Psoas muscle (tissue), 8 donors: ENCODE measurements around the gene ZNF783. TPM values are rescaled to one million over a fixed set of nuclear protein-coding genes. Genes with fewer than 3 reads are reported as not detected.

ENCODE experiments used
- ATAC-seq, 4 donors: fragments of 200-7000 bp; cut with Tn5 transposase; one replicate each; pipeline ENCODE4 v1.9.1; 2020; ENCODE audit warnings: moderate library complexity in 3 of 4, mild to moderate bottlenecking in 2 of 4
- DNase-seq, 2 donors: peaks; one replicate each; pipeline ENCODE4 v3.0.0-alpha.2; 2020
- H3K27ac ChIP-seq: fragments of 200-600 bp; one replicate; pipeline ENCODE4 v1.8.0; 2022
- H3K27me3 ChIP-seq, 3 donors: fragments of 200-600 bp in 1 of 3; one replicate each; pipeline versions ENCODE4 v1.6.1 to v1.8.0; 2013 to 2022; ENCODE audit warnings: low read length in 2 of 3, mild to moderate bottlenecking in 2 of 3, moderate library complexity in 1 of 3; ENCODE audit not compliant: insufficient read depth in 3 of 3
- H3K36me3 ChIP-seq, 2 donors: fragments of 200-600 bp in 1 of 2; one replicate each; pipeline versions ENCODE4 v1.6.1 to v1.8.0; 2013 to 2022; ENCODE audit warnings: low read depth in 1 of 2, mild to moderate bottlenecking in 1 of 2, moderate library complexity in 1 of 2; ENCODE audit not compliant: insufficient read depth in 1 of 2
- H3K4me1 ChIP-seq: fragments of 200-600 bp; one replicate; pipeline ENCODE4 v1.8.0; 2022
- H3K4me3 ChIP-seq: fragments of 200-600 bp; one replicate; pipeline ENCODE4 v1.8.0; 2022; ENCODE audit warnings: mild to moderate bottlenecking
- H3K9me3 ChIP-seq: fragments of 200-600 bp; one replicate; pipeline ENCODE4 v1.8.0; 2022
- WGBS, 3 donors: extraction: QIAGEN DNeasy Blood & Tissue Kit; methylation state at CpG; one replicate each; pipeline versions ENCODE4 v1.1.6 to v1.1.7; 2013; 5-methylcytosine and 5-hydroxymethylcytosine counted together
- intact Hi-C, 2 donors: fragments of 100-400 bp; cut with DNase I; formaldehyde crosslinking; loops; one replicate each; pipeline versions ENCODE4 v1.11.0 to v1.14.2; 2022
- polyA plus RNA-seq, 3 donors: library from polyadenylated mRNA; stranded (reverse); fragments of 200-250 nt; gene quantifications; one replicate each; pipeline ENCODE4 v1.2.3, GENCODE V29; 2013
- total RNA-seq, 4 donors: library from RNA; stranded (reverse); fragmentation: NEBNext Ultra II Directional in 2 of 4; extraction: Animal tissue kit (Norgen Biotek cat#: 25700) in 2 of 4; gene quantifications; one replicate each; pipeline versions ENCODE4 v1.2.1 to v1.2.4, GENCODE V29; 2021 to 2023
- TF ChIP-seq, protein P1 (sequence below): fragments of 200-600 bp; IDR thresholded peaks from one replicate; pipeline ENCODE4 v1.8.0; 2022; ENCODE audit warnings: antibody characterized with exemption
- donor health status: healthy with polysubstance abuse.
- donor health status: DM: no; HTN: no; CAD: no; lungs with moderate emphysema.
- donor health status: Bipolar disorder and iron deficiency.
- donor health status: healthy.
- donor health status: DM: yes; HTN: yes; CAD: no.
- donor health status: DM: no; HTN: no; CAD: no.
- donor health status: DM: no; HTN: no; CAD: no.
- donor health status: DM: yes; HTN: yes; CAD: no.

ZNF783 gene
- total and polyA plus RNA-seq, 7 donors, result 4.2 to 11.1 (median 6.3) TPM

DNA sequence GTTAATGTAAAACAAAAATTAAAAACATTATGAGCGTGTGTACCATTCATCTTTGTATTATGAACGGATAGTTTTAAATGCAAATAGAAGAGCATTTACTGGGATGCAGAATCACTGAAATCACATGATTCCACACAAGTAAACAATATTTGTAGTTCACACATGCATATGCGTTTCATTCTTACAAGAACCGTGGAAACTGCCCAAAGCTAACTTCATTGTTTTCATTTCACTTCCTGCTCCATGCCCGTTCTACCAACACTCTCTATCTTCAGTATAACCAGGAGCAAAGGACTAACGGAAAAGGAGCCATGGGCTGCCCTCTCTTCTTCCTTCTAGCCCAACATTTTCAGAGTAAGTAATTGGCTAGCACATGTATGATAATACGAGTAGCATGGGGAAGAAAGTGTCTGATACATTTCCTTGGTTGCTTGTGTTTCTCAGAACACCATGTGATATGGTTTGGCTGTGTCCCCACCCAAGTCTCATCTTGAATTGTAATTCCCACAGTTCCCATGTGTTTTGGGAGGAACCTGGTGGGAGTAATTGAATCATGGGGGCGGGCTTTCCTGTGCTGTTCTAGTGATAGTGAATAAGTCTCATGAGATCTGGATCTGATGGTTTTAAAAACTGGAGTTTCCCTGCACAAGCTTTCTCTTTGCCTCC is 38.8 kb downstream of the ZNF783 start:
- H3K4me3 ChIP-seq, result no peak overlapping the region
- ATAC-seq (no peak), DNase-seq (no peak)
- H3K4me1 ChIP-seq, result no peaks in the 10 kb centered on the region
- TF ChIP-seq, protein P1, sequence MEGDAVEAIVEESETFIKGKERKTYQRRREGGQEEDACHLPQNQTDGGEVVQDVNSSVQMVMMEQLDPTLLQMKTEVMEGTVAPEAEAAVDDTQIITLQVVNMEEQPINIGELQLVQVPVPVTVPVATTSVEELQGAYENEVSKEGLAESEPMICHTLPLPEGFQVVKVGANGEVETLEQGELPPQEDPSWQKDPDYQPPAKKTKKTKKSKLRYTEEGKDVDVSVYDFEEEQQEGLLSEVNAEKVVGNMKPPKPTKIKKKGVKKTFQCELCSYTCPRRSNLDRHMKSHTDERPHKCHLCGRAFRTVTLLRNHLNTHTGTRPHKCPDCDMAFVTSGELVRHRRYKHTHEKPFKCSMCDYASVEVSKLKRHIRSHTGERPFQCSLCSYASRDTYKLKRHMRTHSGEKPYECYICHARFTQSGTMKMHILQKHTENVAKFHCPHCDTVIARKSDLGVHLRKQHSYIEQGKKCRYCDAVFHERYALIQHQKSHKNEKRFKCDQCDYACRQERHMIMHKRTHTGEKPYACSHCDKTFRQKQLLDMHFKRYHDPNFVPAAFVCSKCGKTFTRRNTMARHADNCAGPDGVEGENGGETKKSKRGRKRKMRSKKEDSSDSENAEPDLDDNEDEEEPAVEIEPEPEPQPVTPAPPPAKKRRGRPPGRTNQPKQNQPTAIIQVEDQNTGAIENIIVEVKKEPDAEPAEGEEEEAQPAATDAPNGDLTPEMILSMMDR, result no peak
- H3K27me3 ChIP-seq, result no peaks in the 10 kb centered on the region
- H3K9me3 ChIP-seq, result no peaks in the 10 kb centered on the region
- 73 to 76% (median 74%) methylated on average over 8 of the region's 8 CpGs for WGBS, 3 donors
- H3K36me3 ChIP-seq, result no peaks in the 10 kb centered on the region
- intact Hi-C loops, result no loop called here
- no peak overlapping the region for H3K27ac ChIP-seq

DNA sequence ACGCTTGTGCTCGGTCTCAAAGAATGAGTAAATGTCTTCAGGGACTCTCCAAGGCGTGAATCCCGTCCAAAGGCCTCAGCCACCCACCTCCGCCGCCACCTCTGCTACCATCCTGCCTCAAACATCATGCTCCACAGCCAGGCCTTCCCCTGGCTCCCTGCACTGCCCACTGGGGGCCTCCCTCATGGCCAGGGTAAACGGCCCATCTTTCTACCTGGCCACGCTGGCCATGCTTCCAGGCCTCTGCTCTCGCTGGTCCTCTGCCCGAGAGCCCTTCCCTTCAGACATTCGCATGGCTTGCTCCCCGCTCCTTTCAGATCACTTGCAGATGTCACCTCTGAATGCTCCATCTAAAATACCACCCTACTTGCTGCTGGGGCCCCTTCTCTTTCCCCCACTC is 40.2 kb downstream of the ZNF783 start:
- Histone ChIP-seq H3K27ac (no peak overlapping the region), H3K27me3 (no peaks in the 10 kb centered on the region), H3K4me1 (no peaks in the 10 kb centered on the region), H3K4me3 (no peak overlapping the region), H3K9me3 (no peaks in the 10 kb centered on the region), H3K36me3 (no peaks in the 10 kb centered on the region)
- intact Hi-C loops, result no loop called here
- TF ChIP-seq, protein P1, result no peak
- 90 to 95% (median 91%) methylated on average over 12 of the region's 12 CpGs for WGBS, 3 donors
- DNase-seq, result no peak
- no peak for ATAC-seq

DNA sequence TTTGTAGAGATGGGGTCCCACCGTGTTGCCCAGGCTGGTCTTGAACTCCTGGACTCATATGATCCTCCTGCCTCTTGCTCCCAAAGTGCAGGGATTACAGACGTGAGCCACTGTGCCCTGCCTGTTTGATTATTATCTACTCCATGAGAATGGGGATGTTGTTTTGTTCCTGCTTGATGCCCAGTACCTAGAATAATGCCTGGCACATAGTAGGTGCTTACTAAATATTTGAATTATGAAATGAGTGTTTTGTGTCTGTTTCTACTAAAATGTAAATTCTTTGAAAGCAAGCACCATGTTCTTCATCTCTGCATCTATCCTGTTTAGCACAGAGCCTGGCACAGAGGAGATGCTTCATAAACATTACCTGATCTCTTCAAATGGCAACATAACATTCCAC is 40.9 kb downstream of the ZNF783 start:
- TF ChIP-seq, protein P1, result no peak
- Histone ChIP-seq H3K27me3 (no peaks in the 10 kb centered on the region), H3K4me3 (no peak overlapping the region), H3K27ac (no peak overlapping the region), H3K9me3 (no peaks in the 10 kb centered on the region), H3K4me1 (no peaks in the 10 kb centered on the region), H3K36me3 (no peaks in the 10 kb centered on the region)
- WGBS, 3 donors, result 71 to 80% (median 80%) methylated on average over 2 of the region's 2 CpGs
- ATAC-seq (no peak), DNase-seq (no peak)
- intact Hi-C loops, result no loop called here

DNA sequence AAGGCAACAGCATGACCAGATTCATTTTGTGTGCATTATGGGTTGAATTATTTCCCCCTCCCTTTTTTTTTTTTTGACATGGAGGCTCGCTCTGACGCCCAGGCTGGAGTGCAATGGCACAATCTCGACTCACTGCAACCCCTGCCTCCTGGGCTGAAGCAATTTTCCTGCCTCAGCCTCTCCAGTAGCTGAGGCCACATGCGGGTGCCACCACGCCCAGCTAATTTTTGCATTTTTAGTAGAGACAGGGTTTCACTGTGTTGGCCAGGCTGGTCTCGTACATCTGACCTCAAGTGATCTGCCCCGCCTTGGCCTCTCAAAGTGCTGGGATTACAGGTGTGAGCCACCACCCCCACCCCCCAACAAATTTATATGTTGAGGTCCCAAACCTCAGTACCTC is 42.0 kb downstream of the ZNF783 start:
- DNase-seq (no peak), ATAC-seq (no peak)
- no peak overlapping the region for H3K4me3 ChIP-seq
- H3K9me3 ChIP-seq, result no peaks in the 10 kb centered on the region
- no peak overlapping the region for H3K27ac ChIP-seq
- TF ChIP-seq, protein P1, result no peak
- H3K4me1 ChIP-seq, result no peaks in the 10 kb centered on the region
- intact Hi-C loops, result no loop called here
- no peaks in the 10 kb centered on the region for H3K36me3 ChIP-seq
- WGBS, 3 donors, result 74 to 84% (median 77%) methylated on average over 6 to 7 of the region's 7 CpGs
- H3K27me3 ChIP-seq, result no peaks in the 10 kb centered on the region

DNA sequence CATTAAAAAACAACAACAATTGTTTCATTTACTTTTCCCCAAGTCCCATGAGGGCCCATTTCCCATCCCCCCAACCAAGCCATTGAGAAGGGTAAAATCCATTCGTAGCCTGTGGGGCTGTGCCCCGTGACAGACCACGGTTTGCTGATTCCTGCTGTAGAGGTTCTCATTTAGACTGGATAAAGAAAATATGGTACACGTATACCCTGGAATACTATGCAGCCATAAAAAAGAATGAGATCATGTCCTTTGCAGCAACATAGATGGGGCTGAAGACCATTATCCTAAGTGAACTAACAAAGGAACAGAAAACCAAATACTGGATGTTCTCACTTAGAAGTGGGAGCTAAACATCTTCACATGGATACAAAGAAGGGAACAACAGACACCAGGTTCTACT is 44.9 kb downstream of the ZNF783 start:
- no peak overlapping the region for H3K4me3 ChIP-seq
- H3K9me3 ChIP-seq, result no peaks in the 10 kb centered on the region
- TF ChIP-seq, protein P1, result no peak
- intact Hi-C loops, result no loop called here
- H3K27me3 ChIP-seq, result no peaks in the 10 kb centered on the region
- no peaks in the 10 kb centered on the region for H3K36me3 ChIP-seq
- no peak overlapping the region for H3K27ac ChIP-seq
- 76 to 89% (median 82%) methylated on average over 4 of the region's 4 CpGs for WGBS, 3 donors
- ATAC-seq, result no peak
- H3K4me1 ChIP-seq, result no peaks in the 10 kb centered on the region
- DNase-seq, result no peak
